GM12878 (cell line): ENCODE measurements around the gene MYBPC2. TPM values are rescaled to one million over a fixed set of nuclear protein-coding genes. Genes with fewer than 3 reads are reported as not detected.

ENCODE experiments used
- ATAC-seq: fragments of 200-7000 bp; cut with Tn5 transposase; 3 replicates; pipeline ENCODE4 v1.9.1; 2020; ENCODE audit warnings: mild to moderate bottlenecking, moderate library complexity
- BruUV-seq: library from RNA; stranded (reverse); fragments of 400-500 nt; replicated peaks from 2 replicates; lab custom pipeline; 2021; lab: Mats Ljungman, UMichigan
- CTCF ChIA-PET: fragments of 300-600 bp; sonication (Branson Sonifier 250); formaldehyde crosslinking; extraction: SDS; loops from one replicate; lab custom pipeline; 2021; ENCODE audit warnings: inconsistent platforms; lab: Yijun Ruan, JAX
- POLR2A ChIA-PET: fragments of 350-600 bp; formaldehyde crosslinking; extraction: SDS; loops from one replicate; lab custom pipeline; 2021; ENCODE audit warnings: inconsistent platforms; lab: Charles Lee
- RAD21 ChIA-PET: fragments of 300-600 bp; sonication (Branson Sonifier 250); formaldehyde crosslinking; loops from one replicate; lab custom pipeline; 2023; ENCODE audit warnings: antibody characterized with exemption; ENCODE audit not compliant: unreplicated experiment; lab: Charles Lee
- SMC1A ChIA-PET: fragments of 300-600 bp; sonication (Branson Sonifier 250); formaldehyde crosslinking; loops from one replicate; lab custom pipeline; 2023; ENCODE audit not compliant: unreplicated experiment, uncharacterized antibody; lab: Charles Lee
- DNase-seq: peaks from one replicate; pipeline ENCODE4 v3.0.0-alpha.2; 2011; ENCODE audit warnings: low read depth, low spot score
- FAIRE-seq: peaks from 3 replicates; lab custom pipeline; 2011; peaks lifted over from hg19 to GRCh38; lab: Jason Lieb, UNC
- H2AFZ ChIP-seq: 2 replicates; pipeline ENCODE4 v1.6.0; 2011; ENCODE audit warnings: low read depth, low read length, control low read depth; ENCODE audit not compliant: control insufficient read depth
- H3K27ac ChIP-seq: 2 replicates; pipeline ENCODE4 v1.5.1; 2011; ENCODE audit warnings: control low read depth; ENCODE audit not compliant: control insufficient read depth, insufficient read depth
- H3K27me3 ChIP-seq, 2 experiments: replicated peaks in 1 of 2; 2 replicates each; pipeline versions ENCODE4 v1.6.0 to v1.6.1; 2011; ENCODE audit warnings: low read length in 1 of 2; ENCODE audit not compliant: control insufficient read depth in 2 of 2, insufficient read depth in 2 of 2
- H3K36me3 ChIP-seq, 2 experiments: 2 replicates each; pipeline ENCODE4 v1.5.1; 2011; ENCODE audit warnings: low read length in 1 of 2; ENCODE audit not compliant: control insufficient read depth in 2 of 2, insufficient read depth in 2 of 2
- H3K4me1 ChIP-seq: 2 replicates; pipeline ENCODE4 v1.6.1; 2011; ENCODE audit warnings: mild to moderate bottlenecking, low read length, moderate library complexity, mixed read lengths; ENCODE audit not compliant: control insufficient read depth, insufficient read depth
- H3K4me2 ChIP-seq: 2 replicates; pipeline ENCODE4 v1.6.0; 2011; ENCODE audit warnings: control low read depth; ENCODE audit not compliant: control insufficient read depth, insufficient read depth
- H3K4me3 ChIP-seq: fragments of 200-600 bp; sonication (generic); 2 replicates; pipeline ENCODE4 v1.5.1; 2016
- H3K79me2 ChIP-seq: 2 replicates; pipeline ENCODE4 v1.6.0; 2011; ENCODE audit warnings: low read length; ENCODE audit not compliant: control insufficient read depth, insufficient read depth
- H3K9ac ChIP-seq: 2 replicates; pipeline ENCODE4 v1.8.0; 2011; ENCODE audit warnings: low read length, control low read depth, mixed read lengths; ENCODE audit not compliant: control insufficient read depth, insufficient read depth
- H3K9me3 ChIP-seq: replicated peaks from 3 replicates; pipeline ENCODE4 v1.5.1; 2011; ENCODE audit warnings: mild to moderate bottlenecking, low read length; ENCODE audit not compliant: control insufficient read depth, insufficient read depth
- H4K20me1 ChIP-seq: 2 replicates; pipeline ENCODE4 v1.6.0; 2011; ENCODE audit not compliant: control insufficient read depth, insufficient read depth
- BCL11A ChIP-seq: IDR thresholded peaks from 2 replicates; pipeline ENCODE4 v1.6.1; 2011; ENCODE audit warnings: low read depth, low read length
- BHLHE40 ChIP-seq, 2 experiments: fragments of 450-650 bp in 1 of 2; IDR thresholded peaks; 2 replicates each; pipeline ENCODE4 v1.6.1; 2011 to 2017; ENCODE audit warnings: low read depth in 2 of 2, borderline replicate concordance in 1 of 2, improper control_type of control experiment in 1 of 2, low read length in 1 of 2, mild to moderate bottlenecking in 1 of 2
- BMI1 ChIP-seq: fragments of 450-650 bp; IDR thresholded peaks from 2 replicates; pipeline ENCODE4 v1.6.1; 2016; ENCODE audit warnings: mild to moderate bottlenecking, moderate library complexity, borderline replicate concordance
- CBFB ChIP-seq: IDR thresholded peaks from 2 replicates; pipeline ENCODE4 v1.6.1; 2016; ENCODE audit warnings: antibody characterized with exemption, low read depth
- EED ChIP-seq: sonication (generic); IDR thresholded peaks from 2 replicates; pipeline ENCODE4 v1.6.1; 2016; ENCODE audit warnings: antibody characterized with exemption, low read depth
- IKZF1 ChIP-seq: fragments of 450-650 bp; conservative IDR thresholded peaks from 2 replicates; pipeline ENCODE4 v1.6.1; 2017; ENCODE audit warnings: antibody characterized with exemption, mild to moderate bottlenecking
- PML ChIP-seq: IDR thresholded peaks from 2 replicates; pipeline ENCODE4 v1.6.1; 2012; ENCODE audit warnings: low read length, inconsistent platforms
- TBL1XR1 ChIP-seq: IDR thresholded peaks from 2 replicates; pipeline ENCODE4 v1.6.1; 2012; ENCODE audit warnings: low read depth, low read length, improper control_type of control experiment
- WGBS: methylation state at CpG from one replicate; pipeline ENCODE4 v1.1.6; 2016; ENCODE audit warnings: low lambda C conversion rate; ENCODE audit not compliant: insufficient replicate concordance, insufficient coverage; ENCODE audit errors: missing lambda C conversion rate; 5-methylcytosine and 5-hydroxymethylcytosine counted together
- in situ Hi-C: fragments of 300-500 bp; cut with MboI; formaldehyde crosslinking; loops from 9 replicates; pipeline ENCODE4 v1.14.3; 2018; ENCODE audit warnings: mixed read lengths
- intact Hi-C: fragments of 100-400 bp; cut with micrococcal nuclease; formaldehyde crosslinking; loops from one replicate; pipeline ENCODE4 v1.14.2; 2022; ENCODE audit not compliant: unreplicated experiment
- polyA plus RNA-seq, 11 experiments: library from polyadenylated mRNA; depleted of rRNA in 4 of 11; unstranded in 6 of 11; stranded (reverse) in 5 of 11; fragments of >200 nt; fragmentation: Nextera tagmentation in 4 of 11; fragmentation: Illumina TruSeq in 1 of 11; extraction: Ambion mirVana in 4 of 11; extraction: Trizol in 1 of 11; gene quantifications; 1 replicate in 1 of 11; 2 replicates in 10 of 11; pipeline versions ENCODE4 v1.2.1 to v1.2.3, GENCODE V29; 2011 to 2016; ENCODE audit warnings: inconsistent platforms in 2 of 11, missing spikeins in 2 of 11, low read depth in 1 of 11
- total RNA-seq, 4 experiments: library from RNA; depleted of rRNA in 3 of 4; stranded (reverse); fragments of >200 nt in 3 of 4; fragmentation: Illumina TruSeq in 1 of 4; extraction: Trizol in 1 of 4; gene quantifications; 2 replicates each; pipeline versions ENCODE4 v1.2.1 to v1.2.3, GENCODE V29; 2013 to 2021
- TF ChIP-seq, protein P1 (sequence below): fragments of 450-650 bp; IDR thresholded peaks from 2 replicates; pipeline ENCODE4 v1.6.1; 2017; ENCODE audit warnings: mild to moderate bottlenecking

The MYBPC2 gene
- total and polyA plus RNA-seq, 10 of the 15 experiments (the other 5 are each of a cell fraction or from before 2014, with no cell fraction given), result 0.09 to 2.6 (median 0.61) TPM

DNA sequence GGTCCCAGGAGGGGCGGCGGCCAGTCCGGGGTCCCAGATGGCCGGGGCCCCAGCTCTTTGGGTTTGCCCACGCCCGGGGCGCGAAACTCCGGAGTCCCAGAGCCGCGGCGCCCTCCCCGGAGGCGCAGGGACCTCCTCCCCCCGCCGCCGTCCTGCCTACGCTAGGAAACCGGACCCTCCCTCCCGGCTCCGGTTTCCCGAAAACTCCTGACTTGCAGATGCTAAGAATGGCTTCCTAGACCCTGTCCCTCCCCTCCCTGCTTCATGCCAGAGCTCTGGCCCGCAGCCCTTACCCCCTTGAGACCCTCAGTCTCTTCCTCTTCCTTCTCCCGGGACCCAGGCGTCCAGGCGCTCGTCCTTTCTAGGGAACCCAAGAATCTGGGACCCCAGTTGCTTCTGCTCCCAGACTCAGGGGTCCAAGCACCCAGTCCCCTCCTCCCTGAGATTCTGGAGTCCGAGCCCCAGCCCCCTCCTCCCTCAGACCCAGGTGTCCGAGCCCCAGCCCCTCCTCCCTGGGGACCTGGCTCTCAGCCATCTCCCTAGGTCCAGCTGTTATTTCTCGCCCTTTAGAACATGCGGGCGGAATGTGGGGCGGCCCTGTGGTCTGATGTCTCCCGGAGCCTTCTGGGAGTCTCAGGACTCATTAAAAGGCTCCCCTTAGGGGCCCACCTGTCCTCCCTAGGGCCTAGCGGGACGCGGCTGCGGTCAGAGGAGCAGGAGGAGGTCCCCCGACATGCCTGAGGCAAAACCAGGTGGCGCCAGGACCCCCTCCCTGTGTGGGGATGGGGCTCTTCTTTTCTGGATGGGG is at the start of gene MYBPC2 (continued):
- TF ChIP-seq, protein P1, sequence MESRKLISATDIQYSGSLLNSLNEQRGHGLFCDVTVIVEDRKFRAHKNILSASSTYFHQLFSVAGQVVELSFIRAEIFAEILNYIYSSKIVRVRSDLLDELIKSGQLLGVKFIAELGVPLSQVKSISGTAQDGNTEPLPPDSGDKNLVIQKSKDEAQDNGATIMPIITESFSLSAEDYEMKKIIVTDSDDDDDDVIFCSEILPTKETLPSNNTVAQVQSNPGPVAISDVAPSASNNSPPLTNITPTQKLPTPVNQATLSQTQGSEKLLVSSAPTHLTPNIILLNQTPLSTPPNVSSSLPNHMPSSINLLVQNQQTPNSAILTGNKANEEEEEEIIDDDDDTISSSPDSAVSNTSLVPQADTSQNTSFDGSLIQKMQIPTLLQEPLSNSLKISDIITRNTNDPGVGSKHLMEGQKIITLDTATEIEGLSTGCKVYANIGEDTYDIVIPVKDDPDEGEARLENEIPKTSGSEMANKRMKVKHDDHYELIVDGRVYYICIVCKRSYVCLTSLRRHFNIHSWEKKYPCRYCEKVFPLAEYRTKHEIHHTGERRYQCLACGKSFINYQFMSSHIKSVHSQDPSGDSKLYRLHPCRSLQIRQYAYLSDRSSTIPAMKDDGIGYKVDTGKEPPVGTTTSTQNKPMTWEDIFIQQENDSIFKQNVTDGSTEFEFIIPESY, result no peak
- TF ChIP-seq IKZF1, result peak; percentile 71
- peak; percentile 58; the same call in 1 of the 2 replicates for TF ChIP-seq EED
- peak; percentile 13 to 19; a peak in 1 of 4 replicates for TF ChIP-seq BHLHE40 (IDR thresholded peaks at IDR 0.05; ENCODE audit: borderline replicate concordance in 1 of 2, low read depth in 2 of 2, low read length in 1 of 2)
- no peak for TF ChIP-seq BMI1
- peak; percentile 54; the same call in 1 of the 2 replicates for TF ChIP-seq BCL11A
- TF ChIP-seq, all 136 proteins: peak for 14

DNA sequence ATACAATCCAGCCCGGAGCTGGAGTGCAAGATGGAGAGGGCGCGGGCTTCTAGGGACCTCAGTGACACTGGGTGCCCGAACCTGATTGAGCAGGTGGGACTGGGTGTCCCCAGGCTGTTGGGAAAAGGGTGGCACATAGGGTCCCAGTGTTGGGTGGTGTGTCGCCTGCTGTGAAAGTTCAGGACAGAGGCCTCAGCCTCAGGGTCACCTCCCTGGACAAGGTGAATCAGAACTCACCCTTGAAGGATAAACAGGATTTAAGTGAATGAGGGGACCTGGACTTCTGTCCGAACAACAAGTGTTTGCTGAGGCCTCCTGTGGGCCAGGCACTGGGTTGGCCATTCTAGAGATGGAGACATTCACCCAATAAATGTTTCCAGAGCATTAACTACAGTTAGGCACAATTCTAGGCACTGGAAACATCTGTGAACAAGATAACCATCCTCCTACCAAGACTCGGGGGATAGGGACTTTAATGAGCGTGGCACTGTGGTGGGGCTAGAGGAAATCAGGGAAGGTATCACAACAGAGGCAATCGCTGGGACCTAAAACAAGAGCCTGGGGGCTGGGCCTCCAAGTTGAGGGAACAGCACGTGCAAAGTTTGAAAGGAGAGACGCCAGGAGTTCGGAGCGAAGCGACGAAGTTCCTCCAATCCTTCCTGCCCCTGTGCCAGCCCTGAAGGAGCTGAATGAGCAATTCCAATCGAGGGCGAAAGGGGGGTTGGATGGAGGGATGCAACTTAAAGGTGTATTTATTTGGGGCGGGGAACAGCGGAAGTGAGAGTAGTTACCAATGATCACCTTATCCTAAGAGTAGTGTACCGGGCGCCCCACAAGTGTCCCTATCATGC is 49.5 kb upstream of the MYBPC2 start:
- in situ Hi-C loops, result no loop called here
- Histone ChIP-seq H4K20me1 (no peaks in the 10 kb centered on the region), H3K4me2 (peak overlapping the region; percentile 76), H3K27ac (peak overlapping the region; percentile 51), H3K9ac (peak overlapping the region; percentile 60), H3K36me3 (peaks cover 12 to 23% of the 10 kb centered on the region in 2 experiments; a peak in 3 of 4 replicates), H3K79me2 (peaks cover 24% of the 10 kb centered on the region), H2AFZ (peak overlapping the region; percentile 66), H3K9me3 (no peaks in the 10 kb centered on the region), H3K27me3 (no peaks in the 10 kb centered on the region), H3K4me1 (peaks cover 3% of the 10 kb centered on the region; the same call in 1 of the 2 replicates), H3K4me3 (peak overlapping the region; percentile 69)
- TF ChIP-seq CBFB (0 out of 2 replicates have a peak, but pooled peaks have one; percentile 9), TBL1XR1 (no peak), PML (peak; percentile 59; the same call in 1 of the 2 replicates)
- no peak for FAIRE-seq
- ChIA-PET POLR2A (interaction anchor here (0.6 to 1.9 kb wide), 6 partner anchors 7 to 78 kb away, joined by 3 to 9 read pairs (median 5); partner anchors contain the start of genes NR1H2 and SPIB), CTCF (interaction anchor here (0.8 to 1.1 kb wide), 3 partner anchors 21 to 95 kb away, joined by 3 to 6 read pairs (median 3); no protein-coding TSS in a partner anchor), SMC1A (interaction anchor here (0.9 to 1.9 kb wide), 6 partner anchors 14 to 538 kb away, joined by 3 to 7 read pairs (median 4); no protein-coding TSS in a partner anchor), RAD21 (interaction anchor here (0.9 to 1.9 kb wide), 6 partner anchors 19 to 401 kb away, joined by 3 to 8 read pairs (median 4); partner anchors contain the start of gene SPIB)
- DNase-seq, result no peak
- ATAC-seq, result peak; percentile 43
- no TSS peak for BruUV-seq
- intact Hi-C loops, result no loop called here
- 62% methylated on average over 21 of the region's 21 CpGs for WGBS
